B cell (primary cell): ENCODE measurements around the gene HOXB7. TPM values are rescaled to one million over a fixed set of nuclear protein-coding genes. Genes with fewer than 3 reads are reported as not detected.

Experiments
- ATAC-seq: fragments of 200-7000 bp; cut with Tn5 transposase; one replicate; pipeline ENCODE4 v1.10.0; 2021; ENCODE audit warnings: low read depth, mild to moderate bottlenecking, moderate number of reproducible peaks, moderate library complexity
- CTCF ChIA-PET: fragments of 350-600 bp; sonication (Branson Sonifier 250); formaldehyde crosslinking; loops from one replicate; lab custom pipeline; 2021; ENCODE audit warnings: antibody characterized with exemption, inconsistent platforms; lab: Charles Lee
- POLR2A ChIA-PET: fragments of 350-600 bp; sonication (Branson Sonifier 250); formaldehyde crosslinking; loops from one replicate; lab custom pipeline; 2021; ENCODE audit warnings: antibody characterized with exemption; lab: Charles Lee
- DNase-seq: peaks from one replicate; pipeline ENCODE4 v3.0.0; 2013
- H2AFZ ChIP-seq: 2 replicates; pipeline ENCODE4 v1.6.1; 2012; ENCODE audit warnings: mild to moderate bottlenecking, low read depth, low read length; ENCODE audit not compliant: insufficient read depth, poor library complexity, severe bottlenecking
- H3K27ac ChIP-seq, 2 donors: 1 replicate in 1 of 2; 2 replicates in 1 of 2; pipeline ENCODE4 v1.5.1; 2012 to 2013; ENCODE audit warnings: low read length in 2 of 2, mild to moderate bottlenecking in 2 of 2, moderate library complexity in 1 of 2
- H3K27me3 ChIP-seq, 4 experiments: fragments of 200-600 bp in 1 of 4; sonication (generic) in 1 of 4; replicated peaks in 1 of 4; 1 replicate in 2 of 4; 2 replicates in 2 of 4; pipeline versions ENCODE4 v1.6.1 to v1.7.0; 2013 to 2016; ENCODE audit warnings: low read length in 3 of 4, mild to moderate bottlenecking in 2 of 4, mixed read lengths in 1 of 4, moderate library complexity in 1 of 4; ENCODE audit not compliant: insufficient read depth in 4 of 4, control insufficient read depth in 3 of 4; ENCODE audit errors: control extremely low read depth in 1 of 4
- H3K36me3 ChIP-seq, 2 experiments: replicated peaks in 1 of 2; 1 replicate in 1 of 2; 2 replicates in 1 of 2; pipeline versions ENCODE4 v1.6.1 to v1.7.1; 2013; ENCODE audit warnings: low read length in 1 of 2; ENCODE audit not compliant: insufficient read depth in 2 of 2, control insufficient read depth in 1 of 2; ENCODE audit errors: control extremely low read depth in 1 of 2, extremely low read depth in 1 of 2
- H3K4me1 ChIP-seq, 2 donors: fragments of 200-600 bp in 1 of 2; sonication (generic) in 1 of 2; 1 replicate in 1 of 2; 2 replicates in 1 of 2; pipeline versions ENCODE4 v1.5.1 to v1.6.1; 2013 to 2017; ENCODE audit warnings: low read length in 2 of 2; ENCODE audit not compliant: control insufficient read depth in 2 of 2, insufficient read depth in 2 of 2
- H3K4me2 ChIP-seq: replicated peaks from 2 replicates; pipeline ENCODE3; 2012; ENCODE audit warnings: mild to moderate bottlenecking, low read depth, low read length; ENCODE audit not compliant: poor library complexity, severe bottlenecking
- H3K4me3 ChIP-seq, 5 experiments: fragments of 200-600 bp in 1 of 5; sonication (generic) in 1 of 5; 1 replicate in 3 of 5; 2 replicates in 2 of 5; pipeline versions ENCODE4 v1.5.1 to v1.7.0; 2011 to 2016; ENCODE audit warnings: low read length in 4 of 5, mild to moderate bottlenecking in 4 of 5, low read depth in 2 of 5, control low read depth in 1 of 5, moderate library complexity in 1 of 5; ENCODE audit not compliant: insufficient read depth in 1 of 5; ENCODE audit errors: control extremely low read depth in 1 of 5, extremely low read depth in 1 of 5
- H3K79me2 ChIP-seq: fragments of 200-600 bp; sonication (generic); one replicate; pipeline ENCODE4 v1.6.0; 2016; ENCODE audit warnings: low read length; ENCODE audit not compliant: control insufficient read depth, insufficient read depth
- H3K9ac ChIP-seq: fragments of 200-600 bp; sonication (generic); 2 replicates; pipeline ENCODE4 v1.6.1; 2017; ENCODE audit warnings: mild to moderate bottlenecking, low read length, moderate library complexity
- H3K9me3 ChIP-seq, 3 donors: one replicate each; pipeline versions ENCODE4 v1.6.1 to v1.7.1; 2013; ENCODE audit warnings: low read length in 2 of 3; ENCODE audit not compliant: control insufficient read depth in 2 of 3, insufficient read depth in 1 of 3; ENCODE audit errors: control extremely low read depth in 1 of 3
- H4K20me1 ChIP-seq: 2 replicates; pipeline ENCODE4 v1.6.0; 2012; ENCODE audit warnings: mild to moderate bottlenecking, low read length; ENCODE audit not compliant: insufficient read depth, control insufficient read depth, poor library complexity, severe bottlenecking
- H3K27ac Mint-ChIP-seq: one replicate; pipeline ENCODE4 v1.8.0; 2021; ENCODE audit warnings: mixed read lengths
- H3K27me3 Mint-ChIP-seq: one replicate; pipeline ENCODE4 v1.8.0; 2021; ENCODE audit warnings: mixed read lengths
- H3K4me1 Mint-ChIP-seq: one replicate; pipeline ENCODE4 v1.8.0; 2021; ENCODE audit warnings: mixed read lengths
- H3K4me3 Mint-ChIP-seq: one replicate; pipeline ENCODE4 v1.8.0; 2021; ENCODE audit warnings: mixed read lengths
- H3K9me3 Mint-ChIP-seq: one replicate; pipeline ENCODE4 v1.8.0; 2022; ENCODE audit warnings: mixed read lengths; ENCODE audit not compliant: insufficient read depth
- CTCF ChIP-seq: fragments of 200-600 bp; IDR thresholded peaks from one replicate; pipeline ENCODE4 v1.8.0; 2022; ENCODE audit warnings: antibody characterized with exemption, mild to moderate bottlenecking
- EZH2 ChIP-seq: IDR thresholded peaks from 2 replicates; pipeline ENCODE4 v1.6.1; 2012; ENCODE audit warnings: borderline replicate concordance, low read depth, mild to moderate bottlenecking, moderate library complexity, low read length; ENCODE audit not compliant: insufficient read depth, poor library complexity, severe bottlenecking
- WGBS: methylation state at CpG from one replicate; pipeline ENCODE4 v1.1.5; 2013; ENCODE audit warnings: missing lambda C conversion rate; ENCODE audit not compliant: insufficient coverage; 5-methylcytosine and 5-hydroxymethylcytosine counted together
- intact Hi-C: fragments of 100-400 bp; cut with micrococcal nuclease; formaldehyde crosslinking; loops from one replicate; pipeline ENCODE4 v1.10.0; 2022
- polyA plus RNA-seq: library from polyadenylated mRNA; depleted of rRNA; stranded (reverse); fragments of >200 nt; gene quantifications from 2 replicates; pipeline ENCODE4 v1.2.3, GENCODE V29; 2012
- total RNA-seq, 2 donors: library from RNA; stranded (reverse); fragments of 120-200 nt in 1 of 2; gene quantifications; 1 replicate in 1 of 2; 2 replicates in 1 of 2; pipeline versions ENCODE4 v1.2.3 to v1.2.4, GENCODE V29; 2013 to 2022

Gene HOXB7
- total and polyA plus RNA-seq, 2 donors (not counting 1 experiment from before 2014, with no cell fraction given), result 0.25 to 1.3 TPM

- Histone ChIP-seq H4K20me1 (no peaks in the 10 kb centered on the region), H3K9ac (peak within 1 kb of the TSS; percentile 63), H3K27me3 (peaks cover 0 to 96% (median 71%) of the 10 kb centered on the region in 4 experiments), H2AFZ (peak within 1 kb of the TSS; percentile 76), H3K9me3 (peaks cover 0 to 9% (median 0%) of the 10 kb centered on the region in 3 donors), H3K27ac (no peak within 1 kb of the TSS), H3K4me1 (peaks cover 26 to 30% of the 10 kb centered on the region in 2 donors), H3K4me3 (peak within 1 kb of the TSS in 4 of 5 experiments; percentile 17 to 66 (median 44)), H3K79me2 (no peaks in the 10 kb centered on the region), H3K36me3 (no peaks in the 10 kb centered on the region), H3K4me2 (peak within 1 kb of the TSS; percentile 97)
- CTCF ChIA-PET, result interaction anchor here (0.7 to 1.9 kb wide), 8 partner anchors 8 to 448 kb away, joined by 3 to 9 read pairs (median 3); no protein-coding TSS in a partner anchor
- POLR2A ChIA-PET, result interaction anchor here (0.6 kb wide), 4 partner anchors 26 to 331 kb away, joined by 3 to 5 read pairs (median 4); no protein-coding TSS in a partner anchor
- Mint-ChIP-seq H3K27ac (no peak within 1 kb of the TSS), H3K4me1 (peaks cover 21% of the 10 kb centered on the region), H3K4me3 (peak within 1 kb of the TSS; percentile 80), H3K27me3 (peaks cover 78% of the 10 kb centered on the region), H3K9me3 (no peaks in the 10 kb centered on the region)
- intact Hi-C loops, result no loop called here
- 7% methylated on average over 23 of the region's 50 CpGs for WGBS
- TF ChIP-seq CTCF, result no peak
- peak; percentile 78 for TF ChIP-seq EZH2
- peak; percentile 52 for DNase-seq
- ATAC-seq, result peak; percentile 23
Observed at GRCh38 chr17:48626245-48627117, 15.7 kb upstream of the HOXB7 start, which contains the start of gene HOXB9. Gene HOXB9 (minus strand): TSS chr17:48626358. CDS start chr17:48626269, 89 bp downstream.
